CD1c-positive myeloid dendritic cell (primary cell): ENCODE measurements around the gene CRYGA.

Source experiments
- DNase-seq: peaks from one replicate; pipeline ENCODE4 v3.0.0-alpha.2; 2016; ENCODE audit errors: extremely low spot score

CRYGA gene

GRCh38 chr2:208163489-208163888 is at the start of gene CRYGA:
CRYGA (minus strand) TSS chr2:208163589; CDS start chr2:208163556, 33 bp downstream.
- no peak for DNase-seq

- no peak for DNase-seq
Measured at GRCh38 chr2:208210688-208211451, 47.5 kb upstream of the CRYGA start.

- no peak for DNase-seq
Measured at GRCh38 chr2:208208335-208209085, 45.1 kb upstream of the CRYGA start.

- DNase-seq: no peak
Measured at GRCh38 chr2:208207769-208208168, 44.4 kb upstream of the CRYGA start.

- DNase-seq: no peak
Measured at GRCh38 chr2:208204166-208204565, 40.8 kb upstream of the CRYGA start.

GRCh38 chr2:208195531-208195930 is 32.1 kb upstream of the CRYGA start:
- peak; percentile 8 for DNase-seq

GRCh38 chr2:208192611-208193236 is 29.3 kb upstream of the CRYGA start:
- no peak for DNase-seq

GRCh38 chr2:208189810-208190503 is 26.6 kb upstream of the CRYGA start, which contains the start of gene C2orf80:
C2orf80 (minus strand) TSS chr2:208190030; CDS start chr2:208186986, 3,044 bp downstream.
- no peak for DNase-seq

GRCh38 chr2:208189069-208189809 is 25.9 kb upstream of the CRYGA start:
- no peak for DNase-seq

GRCh38 chr2:208186893-208187292 is 23.5 kb upstream of the CRYGA start:
- DNase-seq: no peak

GRCh38 chr2:208186465-208186864 is 23.1 kb upstream of the CRYGA start:
- DNase-seq: no peak

GRCh38 chr2:208183972-208184705 is 20.8 kb upstream of the CRYGA start:
- DNase-seq: peak; percentile 70

GRCh38 chr2:208183526-208183925 is 20.1 kb upstream of the CRYGA start:
- DNase-seq: peak; percentile 59

GRCh38 chr2:208182835-208183234 is 19.4 kb upstream of the CRYGA start:
- peak; percentile 74 for DNase-seq

- DNase-seq: no peak
Measured at GRCh38 chr2:208179028-208179609, 15.7 kb upstream of the CRYGA start.

- DNase-seq: no peak
Measured at GRCh38 chr2:208175840-208176153, 12.4 kb upstream of the CRYGA start.

- peak; percentile 92 for DNase-seq
Measured at GRCh38 chr2:208175069-208175839, 11.9 kb upstream of the CRYGA start.

GRCh38 chr2:208174144-208174543 is 10.8 kb upstream of the CRYGA start:
- no peak for DNase-seq

- peak; percentile 91 for DNase-seq
Measured at GRCh38 chr2:208172125-208172524, 8.7 kb upstream of the CRYGA start.
